ENCODE measurements around the gene CYP1B1.
"Not testable (repeated sequence)": the region's sequence is repeated elsewhere in the genome, so short reads cannot be mapped to it uniquely, and the experiment has no call there.

DNA sequence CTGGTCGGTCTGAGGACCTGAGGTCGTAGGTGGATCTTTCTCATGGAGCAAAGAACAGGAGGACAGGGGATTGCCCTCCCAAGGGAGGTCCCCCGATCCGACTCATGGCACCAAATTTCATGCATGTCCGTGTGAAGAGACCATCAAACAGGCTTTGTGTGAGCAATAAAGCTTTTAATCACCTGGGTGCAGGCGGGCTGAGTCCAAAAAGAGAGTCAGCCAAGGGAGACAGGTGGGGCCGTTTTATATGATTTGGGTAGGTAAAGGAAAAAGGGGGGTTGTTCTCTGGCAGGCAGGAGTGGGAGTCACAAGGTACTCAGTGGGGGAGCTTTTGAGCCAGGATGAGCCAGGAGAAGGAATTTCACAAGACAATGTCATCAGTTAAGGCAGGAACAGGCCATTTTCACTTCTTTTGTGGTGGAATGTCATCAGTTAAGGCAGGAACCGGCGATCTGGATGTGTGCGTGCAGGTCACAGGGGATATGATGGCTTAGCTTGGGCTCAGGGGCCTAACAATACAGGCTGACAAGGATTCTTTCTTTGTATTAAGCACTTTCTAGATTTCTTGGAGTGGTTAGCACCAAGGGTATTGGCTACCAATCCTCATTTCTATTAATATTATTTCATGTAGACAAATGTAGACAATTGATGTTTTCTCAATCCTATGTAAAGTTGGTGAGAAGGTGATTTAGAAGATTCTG, 10.2 kb upstream of the CYP1B1 start:
- not testable (repeated sequence) for TF ChIP-seq POLR2A, EP300 (IDR thresholded peaks at IDR 0.05)
- TF ChIP-seq, protein P1, sequence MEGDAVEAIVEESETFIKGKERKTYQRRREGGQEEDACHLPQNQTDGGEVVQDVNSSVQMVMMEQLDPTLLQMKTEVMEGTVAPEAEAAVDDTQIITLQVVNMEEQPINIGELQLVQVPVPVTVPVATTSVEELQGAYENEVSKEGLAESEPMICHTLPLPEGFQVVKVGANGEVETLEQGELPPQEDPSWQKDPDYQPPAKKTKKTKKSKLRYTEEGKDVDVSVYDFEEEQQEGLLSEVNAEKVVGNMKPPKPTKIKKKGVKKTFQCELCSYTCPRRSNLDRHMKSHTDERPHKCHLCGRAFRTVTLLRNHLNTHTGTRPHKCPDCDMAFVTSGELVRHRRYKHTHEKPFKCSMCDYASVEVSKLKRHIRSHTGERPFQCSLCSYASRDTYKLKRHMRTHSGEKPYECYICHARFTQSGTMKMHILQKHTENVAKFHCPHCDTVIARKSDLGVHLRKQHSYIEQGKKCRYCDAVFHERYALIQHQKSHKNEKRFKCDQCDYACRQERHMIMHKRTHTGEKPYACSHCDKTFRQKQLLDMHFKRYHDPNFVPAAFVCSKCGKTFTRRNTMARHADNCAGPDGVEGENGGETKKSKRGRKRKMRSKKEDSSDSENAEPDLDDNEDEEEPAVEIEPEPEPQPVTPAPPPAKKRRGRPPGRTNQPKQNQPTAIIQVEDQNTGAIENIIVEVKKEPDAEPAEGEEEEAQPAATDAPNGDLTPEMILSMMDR (IDR thresholded peaks at IDR 0.05): not testable (repeated sequence)

Data from ovary (tissue), 3 donors.